Measurements from ENCODE around the gene EFEMP1. TPM values are rescaled to one million over a fixed set of nuclear protein-coding genes. Genes with fewer than 3 reads are reported as not detected.

Gene EFEMP1
- total RNA-seq, 1 experiment from 2014 or later: 3.2 TPM

DNA sequence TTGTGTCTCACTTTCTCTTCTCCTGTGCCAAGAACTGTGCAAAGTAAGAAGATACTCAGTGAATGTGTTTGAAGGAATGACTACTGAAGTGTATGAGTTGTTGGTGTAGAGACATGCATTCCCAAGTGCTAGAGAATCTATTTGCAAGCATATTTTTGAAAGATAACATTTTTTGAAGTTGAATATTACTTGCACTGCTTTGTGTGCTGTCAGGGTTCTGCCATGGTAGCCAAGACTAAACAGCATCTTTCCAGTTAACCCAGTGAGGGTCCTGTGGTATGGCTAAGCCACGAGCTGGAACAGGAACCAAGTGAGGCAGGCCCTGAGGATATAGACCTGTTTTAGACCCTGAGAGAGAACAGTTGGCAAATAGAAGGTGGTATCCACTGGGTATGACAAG lies 35.2 kb upstream of the EFEMP1 start:
- Histone ChIP-seq H3K9me2 (replicated peaks; ENCODE audit: insufficient read depth, low read length) (no peaks in the 10 kb centered on the region), H3K36me3 (ENCODE audit: insufficient read depth, low read length) (no peaks in the 10 kb centered on the region), H3K4me1 (ENCODE audit: low read length) (no peaks in the 10 kb centered on the region), H3K27me3 (ENCODE audit: low read length) (no peaks in the 10 kb centered on the region), H3K9ac (ENCODE audit: low read length) (no peak overlapping the region), H2AFZ (ENCODE audit: low read length) (no peak overlapping the region), H3K4me2 (ENCODE audit: low read depth, low read length, poor library complexity, severe bottlenecking) (no peak overlapping the region), H3K79me2 (ENCODE audit: low read length) (no peaks in the 10 kb centered on the region), H3K4me3 (ENCODE audit: low read length) (no peak overlapping the region), H3K9me3 (ENCODE audit: low read length) (no peaks in the 10 kb centered on the region), H4K20me1 (ENCODE audit: insufficient read depth, low read depth, low read length) (no peaks in the 10 kb centered on the region), H3K27ac (ENCODE audit: low read length) (no peak overlapping the region)
- DNase-seq: no peak

DNA sequence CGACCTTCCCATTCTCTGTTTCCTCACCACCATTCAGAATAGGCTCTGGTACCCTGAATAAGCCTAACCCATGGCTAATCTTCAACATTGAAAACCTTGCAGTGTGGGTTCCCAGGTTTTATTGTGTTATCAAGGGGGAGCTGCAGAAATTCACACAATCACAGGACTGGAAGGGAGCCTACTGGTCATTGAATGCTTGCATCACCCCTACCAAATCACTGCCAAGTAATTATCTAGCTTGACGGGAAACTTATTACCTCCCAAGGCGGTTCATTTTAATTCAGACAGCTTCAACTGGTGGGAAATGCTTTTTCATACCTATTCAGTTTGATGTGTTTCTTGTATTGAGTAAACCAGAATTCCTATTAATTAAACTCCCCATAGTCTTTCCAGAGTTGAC lies 33.6 kb upstream of the EFEMP1 start:
- H3K9ac ChIP-seq (ENCODE audit: low read length): no peak overlapping the region
- H3K4me3 ChIP-seq (ENCODE audit: low read length): no peak overlapping the region
- H3K9me3 ChIP-seq (ENCODE audit: low read length): no peaks in the 10 kb centered on the region
- no peaks in the 10 kb centered on the region for H3K9me2 ChIP-seq (replicated peaks; ENCODE audit: insufficient read depth, low read length)
- H3K27me3 ChIP-seq (ENCODE audit: low read length): no peaks in the 10 kb centered on the region
- no peaks in the 10 kb centered on the region for H3K4me1 ChIP-seq (ENCODE audit: low read length)
- no peak overlapping the region for H3K4me2 ChIP-seq (ENCODE audit: low read depth, low read length, poor library complexity, severe bottlenecking)
- no peak overlapping the region for H2AFZ ChIP-seq (ENCODE audit: low read length)
- no peaks in the 10 kb centered on the region for H3K36me3 ChIP-seq (ENCODE audit: insufficient read depth, low read length)
- no peak for DNase-seq
- H3K27ac ChIP-seq (ENCODE audit: low read length): no peak overlapping the region
- no peaks in the 10 kb centered on the region for H4K20me1 ChIP-seq (ENCODE audit: insufficient read depth, low read depth, low read length)
- H3K79me2 ChIP-seq (ENCODE audit: low read length): no peaks in the 10 kb centered on the region

DNA sequence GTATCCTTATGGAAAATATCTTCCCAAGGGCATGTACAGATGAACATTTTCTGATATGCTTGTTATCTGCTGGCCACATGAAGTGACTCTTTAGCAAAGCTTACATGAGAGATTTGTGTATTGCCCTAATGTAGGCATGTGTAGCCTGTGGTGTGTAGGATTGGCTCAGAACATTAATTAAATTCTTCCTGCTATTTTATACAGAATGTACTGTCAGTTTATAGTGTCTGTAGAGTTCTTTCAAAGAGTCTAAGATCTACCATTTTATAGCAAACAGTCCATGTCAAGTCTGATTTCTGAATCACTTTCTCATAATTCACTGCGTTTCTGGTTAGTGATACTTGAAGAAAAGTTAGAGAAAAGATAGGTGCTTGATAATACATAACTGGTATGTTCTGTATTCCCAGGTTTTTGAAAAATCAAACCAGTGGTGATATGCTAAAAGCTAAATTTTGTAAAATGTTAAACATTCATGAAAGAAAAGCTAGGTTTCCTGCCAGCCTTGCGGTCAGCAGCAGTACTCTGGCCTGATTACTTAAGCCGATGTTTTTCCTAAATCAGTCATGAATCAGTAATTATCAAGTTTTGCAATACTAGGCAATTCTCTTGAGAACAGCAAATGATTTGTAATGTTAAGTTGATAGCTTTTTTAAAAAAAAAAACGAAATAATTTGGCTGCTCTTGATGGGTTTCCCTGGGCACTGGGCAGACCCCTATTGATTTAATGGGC lies 30.9 kb upstream of the EFEMP1 start:
- Histone ChIP-seq H3K9me3 (ENCODE audit: low read length) (no peaks in the 10 kb centered on the region), H3K9me2 (replicated peaks; ENCODE audit: insufficient read depth, low read length) (no peaks in the 10 kb centered on the region), H3K9ac (ENCODE audit: low read length) (no peak overlapping the region), H3K4me2 (ENCODE audit: low read depth, low read length, poor library complexity, severe bottlenecking) (no peak overlapping the region), H3K36me3 (ENCODE audit: insufficient read depth, low read length) (no peaks in the 10 kb centered on the region), H4K20me1 (ENCODE audit: insufficient read depth, low read depth, low read length) (no peaks in the 10 kb centered on the region), H3K4me1 (ENCODE audit: low read length) (no peaks in the 10 kb centered on the region), H2AFZ (ENCODE audit: low read length) (no peak overlapping the region), H3K79me2 (ENCODE audit: low read length) (no peaks in the 10 kb centered on the region), H3K4me3 (ENCODE audit: low read length) (no peak overlapping the region), H3K27ac (ENCODE audit: low read length) (no peak overlapping the region), H3K27me3 (ENCODE audit: low read length) (no peaks in the 10 kb centered on the region)
- no peak for DNase-seq

DNA sequence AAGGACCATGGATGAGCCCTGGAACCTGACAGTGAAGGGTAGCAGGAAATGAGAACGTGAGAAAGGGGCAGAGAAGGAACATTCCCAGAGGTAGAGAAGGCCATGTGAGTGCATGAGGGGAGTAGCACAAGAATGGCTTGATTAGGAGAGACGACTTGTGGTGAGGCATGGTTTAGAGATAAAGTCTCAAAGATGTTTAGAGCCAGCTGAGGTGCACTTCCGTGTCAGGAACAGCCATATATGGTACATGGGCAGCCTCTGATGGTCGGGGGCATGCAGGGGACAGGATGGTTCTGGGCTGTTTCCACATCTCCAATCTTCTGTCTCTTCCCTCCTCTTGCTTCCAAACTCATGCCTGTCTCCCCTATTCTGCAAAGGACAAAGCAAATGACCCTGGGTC lies 28.8 kb upstream of the EFEMP1 start:
- Histone ChIP-seq H2AFZ (ENCODE audit: low read length) (no peak overlapping the region), H3K9ac (ENCODE audit: low read length) (no peak overlapping the region), H3K9me3 (ENCODE audit: low read length) (no peaks in the 10 kb centered on the region), H3K9me2 (replicated peaks; ENCODE audit: insufficient read depth, low read length) (no peaks in the 10 kb centered on the region), H3K27me3 (ENCODE audit: low read length) (no peaks in the 10 kb centered on the region), H4K20me1 (ENCODE audit: insufficient read depth, low read depth, low read length) (no peaks in the 10 kb centered on the region), H3K79me2 (ENCODE audit: low read length) (no peaks in the 10 kb centered on the region), H3K27ac (ENCODE audit: low read length) (no peak overlapping the region), H3K36me3 (ENCODE audit: insufficient read depth, low read length) (no peaks in the 10 kb centered on the region), H3K4me3 (ENCODE audit: low read length) (no peak overlapping the region), H3K4me2 (ENCODE audit: low read depth, low read length, poor library complexity, severe bottlenecking) (no peak overlapping the region), H3K4me1 (ENCODE audit: low read length) (no peaks in the 10 kb centered on the region)
- DNase-seq: no peak

DNA sequence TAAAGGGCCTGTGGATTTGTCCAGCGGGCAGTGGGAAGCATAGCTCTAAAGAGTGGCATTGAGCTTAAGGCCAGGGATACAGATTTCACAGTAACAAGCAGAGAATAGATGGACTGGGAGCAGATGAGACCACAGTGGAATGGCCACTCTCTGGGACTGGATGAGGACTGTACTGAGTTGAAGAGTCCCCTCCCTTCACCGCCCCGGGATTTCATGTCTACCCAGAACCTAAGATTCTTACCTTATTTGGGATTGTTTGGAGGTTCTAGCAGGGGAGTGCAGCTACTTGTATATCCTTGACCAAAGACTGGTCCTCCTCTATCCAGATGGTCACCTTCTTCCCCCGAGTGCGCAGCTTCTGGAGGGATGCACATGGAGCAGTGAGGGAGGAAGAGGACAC lies 28.0 kb upstream of the EFEMP1 start:
- Histone ChIP-seq H3K36me3 (ENCODE audit: insufficient read depth, low read length) (no peaks in the 10 kb centered on the region), H3K9me3 (ENCODE audit: low read length) (no peaks in the 10 kb centered on the region), H3K27ac (ENCODE audit: low read length) (no peak overlapping the region), H3K9me2 (replicated peaks; ENCODE audit: insufficient read depth, low read length) (no peaks in the 10 kb centered on the region), H3K27me3 (ENCODE audit: low read length) (no peaks in the 10 kb centered on the region), H3K4me3 (ENCODE audit: low read length) (no peak overlapping the region), H4K20me1 (ENCODE audit: insufficient read depth, low read depth, low read length) (no peaks in the 10 kb centered on the region), H3K4me2 (ENCODE audit: low read depth, low read length, poor library complexity, severe bottlenecking) (no peak overlapping the region), H3K9ac (ENCODE audit: low read length) (no peak overlapping the region), H3K79me2 (ENCODE audit: low read length) (no peaks in the 10 kb centered on the region), H3K4me1 (ENCODE audit: low read length) (no peaks in the 10 kb centered on the region), H2AFZ (ENCODE audit: low read length) (no peak overlapping the region)
- DNase-seq: no peak

DNA sequence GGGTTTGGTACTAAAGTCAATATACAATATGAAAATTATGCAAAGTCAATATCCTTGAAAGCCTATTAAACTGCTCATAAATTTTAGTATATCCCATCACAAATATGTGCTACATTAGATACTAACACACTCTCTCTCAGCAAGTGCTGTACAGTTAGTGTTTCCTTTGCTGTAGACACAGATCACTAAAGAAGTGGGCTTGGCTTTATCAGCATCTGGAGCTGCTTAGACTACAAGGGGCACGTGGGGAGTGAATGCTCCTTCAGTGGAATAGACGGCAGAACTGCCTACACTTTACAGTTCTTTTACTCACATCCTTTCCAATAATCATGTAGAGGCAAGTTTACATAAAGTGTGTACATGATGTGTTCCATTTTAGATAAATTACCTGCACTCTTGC lies 26.0 kb upstream of the EFEMP1 start:
- Histone ChIP-seq H3K9me2 (replicated peaks; ENCODE audit: insufficient read depth, low read length) (no peaks in the 10 kb centered on the region), H3K4me2 (ENCODE audit: low read depth, low read length, poor library complexity, severe bottlenecking) (no peak overlapping the region), H3K27me3 (ENCODE audit: low read length) (no peaks in the 10 kb centered on the region), H3K36me3 (ENCODE audit: insufficient read depth, low read length) (no peaks in the 10 kb centered on the region), H2AFZ (ENCODE audit: low read length) (no peak overlapping the region), H3K79me2 (ENCODE audit: low read length) (no peaks in the 10 kb centered on the region), H3K9me3 (ENCODE audit: low read length) (no peaks in the 10 kb centered on the region), H3K27ac (ENCODE audit: low read length) (no peak overlapping the region), H3K4me3 (ENCODE audit: low read length) (no peak overlapping the region), H3K4me1 (ENCODE audit: low read length) (no peaks in the 10 kb centered on the region), H3K9ac (ENCODE audit: low read length) (no peak overlapping the region), H4K20me1 (ENCODE audit: insufficient read depth, low read depth, low read length) (no peaks in the 10 kb centered on the region)
- DNase-seq: no peak

DNA sequence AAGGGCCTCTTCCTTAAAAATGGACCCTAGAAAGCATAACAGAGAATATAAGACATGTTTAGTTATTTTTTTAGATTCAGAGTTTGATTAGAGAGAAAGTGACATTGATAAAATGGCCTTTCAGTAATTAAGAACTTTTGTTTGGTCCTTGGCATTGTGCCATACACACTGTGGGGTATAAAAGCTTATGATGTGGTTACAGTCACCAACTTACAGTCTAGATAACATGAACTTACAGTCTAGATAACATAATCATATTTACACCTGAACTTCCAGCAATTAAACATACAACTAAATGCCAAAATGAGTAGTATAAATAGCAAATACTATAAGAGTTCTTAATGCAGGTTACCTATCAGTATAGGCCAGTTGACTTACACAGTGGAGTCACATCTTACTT lies 25.6 kb upstream of the EFEMP1 start:
- Histone ChIP-seq H3K9me3 (ENCODE audit: low read length) (no peaks in the 10 kb centered on the region), H3K4me1 (ENCODE audit: low read length) (no peaks in the 10 kb centered on the region), H3K79me2 (ENCODE audit: low read length) (no peaks in the 10 kb centered on the region), H3K36me3 (ENCODE audit: insufficient read depth, low read length) (no peaks in the 10 kb centered on the region), H2AFZ (ENCODE audit: low read length) (no peak overlapping the region), H3K27ac (ENCODE audit: low read length) (no peak overlapping the region), H3K4me3 (ENCODE audit: low read length) (no peak overlapping the region), H3K27me3 (ENCODE audit: low read length) (no peaks in the 10 kb centered on the region), H3K9me2 (replicated peaks; ENCODE audit: insufficient read depth, low read length) (no peaks in the 10 kb centered on the region), H4K20me1 (ENCODE audit: insufficient read depth, low read depth, low read length) (no peaks in the 10 kb centered on the region), H3K4me2 (ENCODE audit: low read depth, low read length, poor library complexity, severe bottlenecking) (no peak overlapping the region), H3K9ac (ENCODE audit: low read length) (no peak overlapping the region)
- no peak for DNase-seq

DNA sequence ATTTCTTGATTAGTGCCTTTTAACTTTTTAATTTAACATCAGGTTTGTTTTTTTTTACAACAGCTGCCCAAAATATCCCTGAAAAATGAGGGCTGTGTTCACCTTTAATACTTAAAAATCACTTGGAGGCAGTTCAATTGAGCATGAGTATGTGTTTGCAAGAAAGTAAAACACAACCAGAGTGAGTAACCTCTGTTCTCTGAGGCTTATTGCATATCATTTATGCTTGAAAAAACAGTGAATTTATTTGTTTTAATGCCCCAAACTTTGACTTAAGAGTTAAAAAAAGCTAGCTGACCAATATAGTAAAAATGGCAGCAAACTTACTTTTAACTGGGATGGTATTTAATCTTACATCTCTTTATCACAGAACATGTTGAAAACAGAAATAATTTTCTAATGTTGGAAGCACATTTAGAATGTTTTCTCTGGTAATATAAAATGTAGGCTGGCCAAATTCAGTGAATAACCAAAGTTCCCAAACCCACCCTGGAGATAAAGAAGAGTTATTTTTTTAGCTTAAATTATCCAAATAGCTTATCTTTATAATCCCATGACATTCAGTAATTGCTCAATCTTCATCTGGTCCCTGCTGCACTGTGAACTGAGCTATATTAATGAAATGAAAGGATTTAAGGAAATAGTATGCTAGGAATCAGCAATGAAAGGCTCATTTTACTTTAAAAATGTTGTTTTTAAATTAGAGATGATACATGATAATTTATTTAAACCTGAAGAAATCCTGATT lies 24.8 kb upstream of the EFEMP1 start:
- H3K27ac ChIP-seq (ENCODE audit: low read length): no peak overlapping the region
- H3K27me3 ChIP-seq (ENCODE audit: low read length): no peaks in the 10 kb centered on the region
- no peaks in the 10 kb centered on the region for H3K79me2 ChIP-seq (ENCODE audit: low read length)
- no peaks in the 10 kb centered on the region for H3K9me3 ChIP-seq (ENCODE audit: low read length)
- no peaks in the 10 kb centered on the region for H4K20me1 ChIP-seq (ENCODE audit: insufficient read depth, low read depth, low read length)
- no peaks in the 10 kb centered on the region for H3K4me1 ChIP-seq (ENCODE audit: low read length)
- no peak for DNase-seq
- H3K36me3 ChIP-seq (ENCODE audit: insufficient read depth, low read length): no peaks in the 10 kb centered on the region
- no peak overlapping the region for H3K9ac ChIP-seq (ENCODE audit: low read length)
- no peak overlapping the region for H3K4me2 ChIP-seq (ENCODE audit: low read depth, low read length, poor library complexity, severe bottlenecking)
- no peaks in the 10 kb centered on the region for H3K9me2 ChIP-seq (replicated peaks; ENCODE audit: insufficient read depth, low read length)
- H3K4me3 ChIP-seq (ENCODE audit: low read length): no peak overlapping the region
- H2AFZ ChIP-seq (ENCODE audit: low read length): no peak overlapping the region

All from Karpas-422 (cell line).